BE2C (cell line): ENCODE data around the gene ACBD3.

Source experiments
- DNase-seq: peaks from one replicate; pipeline ENCODE4 v3.0.0-alpha.2; 2020
- H3K27me3 ChIP-seq: fragments of 250-450 bp; sonication (Bioruptor Pico); 2 replicates; pipeline ENCODE4 v1.5.1; 2020; ENCODE audit warnings: mild to moderate bottlenecking
- H3K36me3 ChIP-seq: fragments of 250-450 bp; sonication (Bioruptor Pico); 2 replicates; pipeline ENCODE4 v1.5.1; 2020; ENCODE audit warnings: mild to moderate bottlenecking
- H3K4me1 ChIP-seq: fragments of 250-450 bp; sonication (Bioruptor Pico); 2 replicates; pipeline ENCODE4 v1.5.1; 2020
- H3K4me3 ChIP-seq: 2 replicates; pipeline ENCODE4 v1.5.1; 2011; ENCODE audit warnings: low read depth, low read length
- H3K9me3 ChIP-seq: fragments of 250-450 bp; sonication (Bioruptor Pico); 2 replicates; pipeline ENCODE4 v1.5.1; 2020
- TF ChIP-seq, protein P1 (sequence below): IDR thresholded peaks from 2 replicates; pipeline ENCODE4 v1.5.1; 2012; ENCODE audit warnings: mild to moderate bottlenecking, low read depth, low read length

ACBD3 gene

GRCh38 chr1:226123591-226124471 is 62.7 kb downstream of the ACBD3 start:
- Histone ChIP-seq H3K4me3 (no peak overlapping the region), H3K36me3 (no peaks in the 10 kb centered on the region), H3K27me3 (no peaks in the 10 kb centered on the region), H3K9me3 (no peaks in the 10 kb centered on the region), H3K4me1 (no peaks in the 10 kb centered on the region)
- DNase-seq: no peak
- TF ChIP-seq, protein P1, sequence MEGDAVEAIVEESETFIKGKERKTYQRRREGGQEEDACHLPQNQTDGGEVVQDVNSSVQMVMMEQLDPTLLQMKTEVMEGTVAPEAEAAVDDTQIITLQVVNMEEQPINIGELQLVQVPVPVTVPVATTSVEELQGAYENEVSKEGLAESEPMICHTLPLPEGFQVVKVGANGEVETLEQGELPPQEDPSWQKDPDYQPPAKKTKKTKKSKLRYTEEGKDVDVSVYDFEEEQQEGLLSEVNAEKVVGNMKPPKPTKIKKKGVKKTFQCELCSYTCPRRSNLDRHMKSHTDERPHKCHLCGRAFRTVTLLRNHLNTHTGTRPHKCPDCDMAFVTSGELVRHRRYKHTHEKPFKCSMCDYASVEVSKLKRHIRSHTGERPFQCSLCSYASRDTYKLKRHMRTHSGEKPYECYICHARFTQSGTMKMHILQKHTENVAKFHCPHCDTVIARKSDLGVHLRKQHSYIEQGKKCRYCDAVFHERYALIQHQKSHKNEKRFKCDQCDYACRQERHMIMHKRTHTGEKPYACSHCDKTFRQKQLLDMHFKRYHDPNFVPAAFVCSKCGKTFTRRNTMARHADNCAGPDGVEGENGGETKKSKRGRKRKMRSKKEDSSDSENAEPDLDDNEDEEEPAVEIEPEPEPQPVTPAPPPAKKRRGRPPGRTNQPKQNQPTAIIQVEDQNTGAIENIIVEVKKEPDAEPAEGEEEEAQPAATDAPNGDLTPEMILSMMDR: no peak

GRCh38 chr1:226123212-226123560 is 63.4 kb downstream of the ACBD3 start:
- no peaks in the 10 kb centered on the region for H3K36me3 ChIP-seq
- H3K4me3 ChIP-seq: no peak overlapping the region
- no peaks in the 10 kb centered on the region for H3K27me3 ChIP-seq
- H3K9me3 ChIP-seq: no peaks in the 10 kb centered on the region
- H3K4me1 ChIP-seq: no peaks in the 10 kb centered on the region
- TF ChIP-seq, protein P1: no peak
- no peak for DNase-seq

GRCh38 chr1:226121587-226122400 is 64.7 kb downstream of the ACBD3 start:
- no peaks in the 10 kb centered on the region for H3K36me3 ChIP-seq
- H3K9me3 ChIP-seq: no peaks in the 10 kb centered on the region
- TF ChIP-seq, protein P1: peak; percentile 43
- peak; percentile 82 for DNase-seq
- no peaks in the 10 kb centered on the region for H3K27me3 ChIP-seq
- no peaks in the 10 kb centered on the region for H3K4me1 ChIP-seq
- H3K4me3 ChIP-seq: peak overlapping the region; percentile 65

DNA sequence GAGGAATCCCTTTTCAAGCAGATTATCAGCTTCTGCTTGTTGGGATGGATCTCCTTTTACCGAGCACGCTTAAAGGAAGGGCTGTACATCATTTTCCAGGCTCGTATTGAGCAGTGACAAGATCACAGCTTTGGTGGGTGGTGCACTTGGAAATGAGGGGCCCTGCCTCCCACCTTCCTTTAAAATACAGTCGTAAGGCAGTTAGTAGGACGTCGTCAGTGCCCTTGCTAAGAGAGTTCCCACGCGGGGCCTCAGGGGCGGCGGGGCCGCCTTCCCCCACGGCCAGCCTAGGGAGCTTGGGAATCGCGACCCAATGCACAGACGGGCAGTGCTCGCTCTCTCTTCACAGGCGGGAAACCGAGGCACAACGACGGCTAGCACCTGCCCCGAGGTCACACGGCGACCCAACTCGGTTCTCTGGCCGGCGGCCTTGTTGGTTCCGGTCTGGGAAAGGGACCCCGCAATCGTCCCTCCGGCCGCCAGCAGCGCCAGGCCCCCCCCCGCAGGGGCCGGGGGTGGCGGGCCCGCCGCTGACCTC is 65.4 kb downstream of the ACBD3 start:
- Histone ChIP-seq H3K36me3 (no peaks in the 10 kb centered on the region), H3K27me3 (no peaks in the 10 kb centered on the region), H3K9me3 (no peaks in the 10 kb centered on the region), H3K4me1 (no peaks in the 10 kb centered on the region), H3K4me3 (peak overlapping the region; percentile 65)
- no peak for DNase-seq
- TF ChIP-seq, protein P1: no peak

GRCh38 chr1:226120398-226120797 is 66.1 kb downstream of the ACBD3 start:
- no peaks in the 10 kb centered on the region for H3K4me1 ChIP-seq
- no peak overlapping the region for H3K4me3 ChIP-seq
- TF ChIP-seq, protein P1: no peak
- H3K9me3 ChIP-seq: no peaks in the 10 kb centered on the region
- H3K27me3 ChIP-seq: no peaks in the 10 kb centered on the region
- no peak for DNase-seq
- no peaks in the 10 kb centered on the region for H3K36me3 ChIP-seq
